ENCODE data around the gene ADAMTSL1.
"Not testable (repeated sequence)": the region's sequence is repeated elsewhere in the genome, so short reads cannot be mapped to it uniquely, and the experiment has no call there.

The ADAMTSL1 gene

DNA sequence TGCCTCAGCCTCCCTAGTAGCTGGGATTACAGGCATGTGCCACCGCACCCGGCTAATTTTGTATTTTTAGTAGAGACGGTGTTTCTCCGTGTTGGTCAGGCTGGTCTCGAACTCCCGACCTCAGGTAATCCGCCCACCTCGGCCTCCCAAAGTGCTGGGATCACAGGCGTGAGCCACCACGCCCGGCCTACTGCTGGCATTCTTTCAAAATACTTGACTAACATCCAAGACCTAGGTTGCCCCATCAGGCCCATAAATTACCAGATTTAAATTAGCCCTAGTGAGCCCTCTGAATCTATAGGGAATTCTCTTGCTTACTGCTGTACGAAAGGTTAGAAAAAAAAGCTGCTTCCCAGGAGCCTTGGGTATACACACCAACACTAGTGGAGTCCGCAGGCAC is 456.7 kb downstream of the ADAMTSL1 start:
- not testable (repeated sequence) for DNase-seq

DNA sequence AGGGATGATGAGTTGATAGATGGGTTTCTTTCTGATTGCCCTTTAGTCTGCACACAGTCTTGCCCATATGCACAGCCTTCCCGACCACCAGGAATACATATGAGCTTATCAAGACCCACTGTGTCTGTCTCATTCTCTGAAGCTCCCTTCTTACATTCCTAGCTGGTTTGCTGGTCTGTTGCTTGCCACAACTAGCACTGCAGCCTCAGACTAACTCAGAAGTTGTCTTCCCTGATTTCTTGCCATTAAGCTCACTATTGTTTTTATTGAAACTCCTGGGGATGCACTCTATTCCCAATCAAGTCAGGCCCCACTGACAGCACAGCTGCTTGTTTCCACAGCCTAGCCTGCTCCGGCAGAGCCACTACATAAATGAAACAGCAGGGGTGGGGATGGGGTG is 461.6 kb downstream of the ADAMTSL1 start:
- no peak for DNase-seq

DNA sequence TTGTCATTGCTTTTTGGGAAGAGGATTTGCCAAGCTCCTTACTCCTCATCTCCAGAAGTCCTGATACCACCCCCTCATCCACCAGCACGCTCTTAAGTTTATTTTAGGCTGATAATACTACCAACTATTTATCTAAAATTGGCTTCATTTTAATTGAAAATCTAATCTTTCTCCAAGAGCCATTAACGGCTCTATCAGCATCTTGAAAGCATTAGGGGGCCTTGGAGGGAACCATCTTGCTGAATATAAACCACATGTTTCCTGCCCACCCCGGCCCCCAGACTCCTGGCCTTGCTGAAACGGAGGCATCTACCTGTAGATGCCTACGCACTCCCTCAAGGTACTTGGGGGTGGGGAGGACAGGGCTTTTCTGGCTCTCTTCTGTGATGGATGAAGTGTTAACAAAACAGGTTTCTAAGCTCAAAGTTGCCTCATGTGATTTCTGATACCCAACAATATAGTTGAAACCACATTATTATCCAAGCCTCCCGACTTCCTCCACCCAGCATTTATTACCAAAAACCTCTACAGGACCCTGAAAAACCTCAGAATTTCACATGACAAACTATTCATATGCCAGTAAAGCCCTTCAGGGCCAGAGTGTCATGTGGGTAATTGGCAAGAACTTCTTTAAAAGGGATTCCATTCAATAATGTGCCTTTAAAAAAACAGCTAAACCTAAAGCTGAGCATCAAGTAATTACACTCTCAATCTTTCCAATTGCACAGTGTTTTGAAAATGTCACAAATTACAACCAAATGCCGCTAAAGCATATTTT is 462.3 kb downstream of the ADAMTSL1 start:
- no peak for DNase-seq

DNA sequence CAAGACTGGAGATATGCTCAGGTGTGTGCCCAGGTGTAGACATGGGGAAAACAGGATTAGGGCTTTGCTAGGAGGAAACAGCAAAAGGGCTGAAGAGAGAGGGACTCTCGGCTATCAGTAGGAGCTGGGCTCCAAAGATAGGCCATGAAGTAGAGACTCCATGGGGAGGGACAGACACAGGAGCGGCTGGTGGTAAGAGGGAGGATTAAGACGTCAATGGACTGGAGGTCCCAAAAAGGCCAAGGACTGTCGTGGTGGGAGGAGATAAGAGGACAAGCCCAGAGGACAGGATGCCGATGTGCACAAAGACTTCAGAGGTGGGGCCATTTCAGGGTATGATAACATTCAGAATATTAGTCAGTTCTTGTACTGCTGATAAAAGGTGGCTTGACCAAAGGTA is 466.0 kb downstream of the ADAMTSL1 start:
- DNase-seq = no peak

DNA sequence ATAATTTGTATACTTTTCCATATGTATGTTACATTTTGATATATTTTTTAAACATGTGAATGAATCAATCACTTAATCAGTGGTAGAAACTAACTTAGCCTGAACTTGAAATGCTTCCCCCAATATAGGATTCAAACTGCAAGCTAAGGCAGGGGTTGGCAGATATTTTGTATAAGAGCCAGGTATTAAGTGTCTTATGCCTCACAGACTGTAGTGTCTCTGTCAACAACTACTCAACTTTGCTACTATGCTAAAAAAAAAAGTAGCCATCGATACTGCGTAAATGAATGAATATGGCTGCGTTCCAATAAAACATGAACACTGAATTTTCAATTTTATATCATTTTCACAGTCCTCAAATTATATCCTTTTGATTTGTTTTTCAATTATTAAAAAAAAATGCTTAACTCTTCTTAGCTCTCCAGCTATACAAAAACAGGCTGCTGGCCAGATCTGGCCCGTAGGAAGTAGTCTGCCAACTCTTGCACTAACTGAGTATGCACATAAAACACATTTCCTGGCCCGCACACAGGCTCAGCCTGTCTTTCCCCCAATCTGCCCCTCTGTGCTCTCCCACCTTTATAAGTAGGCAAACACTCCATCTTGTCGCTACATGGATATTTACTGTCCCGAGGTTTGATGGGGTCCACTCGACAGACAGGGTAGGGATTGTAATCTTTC is 467.2 kb downstream of the ADAMTSL1 start:
- DNase-seq = no peak

DNA sequence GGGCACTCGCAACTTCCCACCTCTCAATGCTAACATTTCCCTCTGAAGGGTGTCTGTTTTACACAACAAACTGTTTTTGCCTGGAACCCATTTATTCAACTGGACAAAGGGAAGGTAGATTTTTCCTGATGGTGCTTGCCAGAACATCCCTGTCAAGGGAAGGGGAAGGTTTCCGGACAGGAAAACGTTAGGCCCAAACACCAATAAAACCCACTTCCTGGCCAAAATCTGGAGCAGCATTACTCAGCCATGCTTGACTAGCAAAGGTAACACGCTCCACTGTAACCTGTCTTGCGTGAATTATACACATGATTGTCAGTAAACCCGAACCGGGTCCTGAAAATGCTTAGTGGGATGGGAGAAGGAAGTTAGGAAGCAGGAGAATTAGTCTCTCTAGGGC is 468.8 kb downstream of the ADAMTSL1 start:
- DNase-seq = no peak

DNA sequence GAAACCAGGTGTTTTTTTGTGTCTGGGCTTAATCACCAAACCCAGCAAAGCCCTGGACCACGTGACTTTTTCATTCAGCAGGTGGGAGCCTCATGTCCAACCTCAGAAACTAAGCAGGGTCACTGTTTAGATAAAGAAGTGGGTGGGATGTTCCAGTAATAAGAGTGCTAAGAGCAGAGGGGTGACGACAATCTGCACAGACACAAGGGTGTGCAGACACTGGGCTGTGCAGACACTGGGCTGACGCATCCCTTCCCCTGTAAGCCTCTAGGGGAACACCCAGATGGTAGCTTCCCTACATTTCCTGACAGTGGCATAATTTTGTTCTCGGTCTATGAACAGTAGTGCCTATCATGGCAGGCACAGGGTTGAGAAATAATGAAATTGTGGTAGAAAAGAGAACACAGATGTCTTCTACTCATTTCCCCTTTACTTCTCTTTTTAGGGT is 474.0 kb downstream of the ADAMTSL1 start:
- no peak for DNase-seq

DNA sequence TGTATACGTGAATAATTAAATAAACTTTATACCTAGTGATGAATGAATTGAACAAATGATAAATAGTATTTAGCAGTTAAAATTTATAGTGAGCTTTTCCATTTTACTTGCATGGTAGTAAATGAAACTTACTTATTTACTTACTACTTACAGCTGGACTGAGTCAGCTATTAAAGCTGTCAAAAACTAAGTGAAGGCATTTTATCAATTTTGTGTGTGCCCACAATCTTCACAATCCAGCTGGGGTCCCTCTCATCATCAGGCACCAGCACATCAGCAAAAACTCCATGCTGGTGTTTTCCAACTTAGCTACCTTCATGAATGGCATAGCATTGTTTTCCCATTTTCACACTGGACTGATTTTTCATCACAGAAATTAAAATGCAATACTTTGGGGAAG is 478.0 kb downstream of the ADAMTSL1 start:
- DNase-seq = no peak

DNA sequence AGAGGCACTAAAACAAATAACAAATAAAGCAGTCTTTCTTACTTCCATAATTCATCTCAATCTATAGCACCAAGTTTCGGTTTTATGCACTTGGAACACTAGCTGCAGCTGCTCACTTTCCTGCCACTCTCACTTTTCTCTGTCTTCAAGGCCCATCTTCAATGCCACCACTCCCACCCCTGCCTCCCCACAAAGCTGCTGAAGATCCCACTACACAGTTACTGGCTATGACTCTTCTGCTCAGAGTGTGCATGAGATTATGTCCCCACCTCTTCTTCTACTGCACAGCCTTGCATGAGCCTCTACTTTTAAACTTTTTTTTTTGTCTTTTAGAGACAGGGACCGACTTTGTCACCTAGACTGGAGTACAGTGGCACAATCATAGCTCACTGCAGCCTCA is 481.7 kb downstream of the ADAMTSL1 start:
- DNase-seq = no peak

Data from anterior cingulate cortex (tissue), 58 donors.